Mesothelial cell of epicardium (in vitro differentiated cells): ENCODE measurements around the gene CXCL14. TPM values are rescaled to one million over a fixed set of nuclear protein-coding genes. Genes with fewer than 3 reads are reported as not detected.

Experiments
- DNase-seq, 2 experiments: peaks; one replicate each; pipeline ENCODE4 v3.0.0; 2021; ENCODE audit warnings: low spot score in 2 of 2; ENCODE audit not compliant: unreplicated experiment in 2 of 2
- H3K27ac Mint-ChIP-seq: 2 replicates; pipeline ENCODE4 v1.8.0; 2021; ENCODE audit warnings: mixed read lengths
- H3K27me3 Mint-ChIP-seq: 2 replicates; pipeline ENCODE4 v1.8.0; 2021; ENCODE audit warnings: low read depth, mixed read lengths
- H3K36me3 Mint-ChIP-seq: 2 replicates; pipeline ENCODE4 v1.8.0; 2021; ENCODE audit warnings: mixed read lengths
- H3K4me1 Mint-ChIP-seq: 2 replicates; pipeline ENCODE4 v1.8.0; 2021; ENCODE audit warnings: mixed read lengths
- H3K4me3 Mint-ChIP-seq: 2 replicates; pipeline ENCODE4 v1.8.0; 2021; ENCODE audit warnings: mild to moderate bottlenecking, moderate library complexity, mixed read lengths
- H3K9me3 Mint-ChIP-seq: 2 replicates; pipeline ENCODE4 v1.8.0; 2021; ENCODE audit warnings: mixed read lengths
- CTCF ChIP-seq: fragments of 200-600 bp; sonication (generic); IDR thresholded peaks from one replicate; pipeline ENCODE4 v1.5.0; 2021; ENCODE audit warnings: antibody characterized with exemption; ENCODE audit not compliant: unreplicated experiment
- total RNA-seq: library from RNA; stranded (reverse); gene quantifications from 3 replicates; pipeline ENCODE4 v1.2.1, GENCODE V29; 2021

CXCL14 gene
- total RNA-seq: 51.6 to 61.3 TPM (median 56.5 TPM) in 3 replicates

DNA sequence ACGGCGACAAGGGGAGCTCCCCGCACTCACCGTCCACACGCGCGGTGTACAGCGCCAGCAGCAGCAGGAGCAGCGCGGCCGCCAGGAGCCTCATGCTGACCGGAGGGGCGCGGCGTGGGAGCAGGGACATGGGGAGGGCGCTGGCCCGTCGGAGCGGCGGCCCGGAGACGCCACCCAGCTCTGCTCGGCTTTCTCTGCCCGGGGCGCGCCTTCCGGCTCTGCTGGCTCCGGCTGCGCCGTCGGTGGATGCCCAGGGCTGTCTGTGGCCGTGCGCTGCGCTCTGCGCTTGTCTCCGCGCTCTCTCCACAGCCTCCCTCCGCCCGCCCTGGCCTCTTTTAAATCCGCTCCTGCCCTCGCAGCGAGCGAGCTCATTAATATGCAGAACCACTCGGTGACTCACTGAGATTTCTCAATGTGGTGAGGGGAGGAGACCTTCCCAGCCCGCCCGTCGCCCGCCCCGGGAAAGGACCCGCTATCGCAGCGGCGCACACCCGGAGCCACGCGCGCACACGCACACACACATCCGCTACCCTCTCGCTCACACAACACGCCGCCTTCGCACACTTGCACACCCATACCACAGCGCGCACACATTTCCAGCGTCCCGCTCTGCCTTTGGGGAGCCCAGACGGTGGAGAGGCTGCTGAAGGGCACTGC, at the start of gene CXCL14:
TSS of gene CXCL14 (minus strand) at position 307 of the 657 bp plus-strand sequence. CDS start at position 94, 213 bp downstream.
- H3K27ac Mint-ChIP-seq: peak within 1 kb of the TSS; percentile 78
- peak; percentile 55 to 69 for DNase-seq

GRCh38 chr5:135626636-135627035, 47.8 kb upstream of the CXCL14 start:
- Mint-ChIP-seq H3K36me3 (no peaks in the 10 kb centered on the region), H3K27ac (no peak overlapping the region), H3K4me1 (peaks cover 3% of the 10 kb centered on the region), H3K9me3 (no peaks in the 10 kb centered on the region), H3K27me3 (no peaks in the 10 kb centered on the region), H3K4me3 (no peak overlapping the region)
- TF ChIP-seq CTCF: no peak
- DNase-seq: peak in 1 of 2 experiments; percentile 16

More for the DNA sequence above, at the start of gene CXCL14:
- Mint-ChIP-seq H3K36me3 (no peaks in the 10 kb centered on the region), H3K9me3 (no peaks in the 10 kb centered on the region), H3K27me3 (peaks cover 56% of the 10 kb centered on the region), H3K4me3 (peak within 1 kb of the TSS; percentile 86), H3K4me1 (peaks cover 34% of the 10 kb centered on the region)
- TF ChIP-seq CTCF: no peak

GRCh38 chr5:135625961-135626360, 47.2 kb upstream of the CXCL14 start:
- DNase-seq: peak in 1 of 2 experiments; percentile 24
- Mint-ChIP-seq H3K4me1 (peaks cover 3% of the 10 kb centered on the region), H3K9me3 (no peaks in the 10 kb centered on the region), H3K27me3 (no peaks in the 10 kb centered on the region), H3K4me3 (no peak overlapping the region), H3K27ac (no peak overlapping the region), H3K36me3 (no peaks in the 10 kb centered on the region)
- no peak for TF ChIP-seq CTCF

DNA sequence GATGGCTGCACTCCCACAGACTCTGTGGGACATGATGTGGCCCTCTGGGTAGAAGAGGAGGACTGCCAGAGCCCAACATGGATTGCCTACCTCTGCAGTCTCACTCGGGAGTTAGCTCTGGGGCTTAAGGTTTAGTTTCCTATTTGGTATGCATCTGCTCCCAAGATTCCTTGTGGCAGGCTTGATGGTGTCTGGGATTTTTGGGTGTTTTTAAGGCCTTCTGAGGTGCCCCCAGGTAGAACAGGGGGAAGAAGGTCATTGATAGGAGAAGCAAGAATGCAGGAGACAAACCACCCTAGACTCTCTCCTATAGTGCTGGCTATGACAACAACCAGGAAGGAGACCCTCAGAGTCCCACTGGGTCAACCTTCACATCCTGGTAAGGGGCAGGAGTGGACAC, 46.7 kb upstream of the CXCL14 start:
- H3K9me3 Mint-ChIP-seq: no peaks in the 10 kb centered on the region
- no peak overlapping the region for H3K27ac Mint-ChIP-seq
- H3K4me1 Mint-ChIP-seq: peaks cover 3% of the 10 kb centered on the region
- H3K27me3 Mint-ChIP-seq: no peaks in the 10 kb centered on the region
- no peak for TF ChIP-seq CTCF
- no peak overlapping the region for H3K4me3 Mint-ChIP-seq
- H3K36me3 Mint-ChIP-seq: no peaks in the 10 kb centered on the region
- peak in 1 of 2 experiments; percentile 10 for DNase-seq

DNA sequence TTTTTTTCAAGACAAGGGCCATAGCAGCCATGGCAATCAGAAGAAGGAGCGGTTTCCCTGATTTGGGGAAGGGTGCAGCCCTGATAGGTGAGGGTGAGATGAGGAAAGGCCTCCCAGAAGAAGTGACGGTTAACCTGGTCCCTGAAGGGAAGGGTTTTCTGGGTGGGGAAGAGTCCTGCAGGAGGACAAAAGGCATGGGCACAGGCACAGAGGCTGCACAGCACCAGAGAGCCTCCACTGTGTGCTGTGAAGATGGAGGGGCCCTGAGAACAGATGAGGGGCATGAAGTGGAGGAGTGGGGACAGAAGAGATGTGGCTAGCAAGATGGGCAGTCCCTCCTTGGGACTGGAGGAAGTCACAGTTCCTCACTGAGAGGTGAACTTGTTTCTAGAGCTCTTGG, 46.3 kb upstream of the CXCL14 start:
- TF ChIP-seq CTCF: no peak
- H3K4me1 Mint-ChIP-seq: peaks cover 3% of the 10 kb centered on the region
- H3K4me3 Mint-ChIP-seq: no peak overlapping the region
- DNase-seq: no peak
- H3K9me3 Mint-ChIP-seq: no peaks in the 10 kb centered on the region
- no peak overlapping the region for H3K27ac Mint-ChIP-seq
- H3K27me3 Mint-ChIP-seq: no peaks in the 10 kb centered on the region
- no peaks in the 10 kb centered on the region for H3K36me3 Mint-ChIP-seq
